GM12878 (cell line): ENCODE results near the gene FLVCR1. TPM values are rescaled to one million over a fixed set of nuclear protein-coding genes. Genes with fewer than 3 reads are reported as not detected.

Source experiments
- ATAC-seq: fragments of 200-7000 bp; cut with Tn5 transposase; 3 replicates; pipeline ENCODE4 v1.9.1; 2020; ENCODE audit warnings: mild to moderate bottlenecking, moderate library complexity
- BruUV-seq: library from RNA; stranded (reverse); fragments of 400-500 nt; replicated peaks from 2 replicates; lab custom pipeline; 2021; lab: Mats Ljungman, UMichigan
- CTCF ChIA-PET: fragments of 300-600 bp; sonication (Branson Sonifier 250); formaldehyde crosslinking; extraction: SDS; loops from one replicate; lab custom pipeline; 2021; ENCODE audit warnings: inconsistent platforms; lab: Yijun Ruan, JAX
- POLR2A ChIA-PET: fragments of 350-600 bp; formaldehyde crosslinking; extraction: SDS; loops from one replicate; lab custom pipeline; 2021; ENCODE audit warnings: inconsistent platforms; lab: Charles Lee
- RAD21 ChIA-PET: fragments of 300-600 bp; sonication (Branson Sonifier 250); formaldehyde crosslinking; loops from one replicate; lab custom pipeline; 2023; ENCODE audit warnings: antibody characterized with exemption; ENCODE audit not compliant: unreplicated experiment; lab: Charles Lee
- SMC1A ChIA-PET: fragments of 300-600 bp; sonication (Branson Sonifier 250); formaldehyde crosslinking; loops from one replicate; lab custom pipeline; 2023; ENCODE audit not compliant: unreplicated experiment, uncharacterized antibody; lab: Charles Lee
- DNase-seq: peaks from one replicate; pipeline ENCODE4 v3.0.0-alpha.2; 2011; ENCODE audit warnings: low read depth, low spot score
- FAIRE-seq: peaks from 3 replicates; lab custom pipeline; 2011; peaks lifted over from hg19 to GRCh38; lab: Jason Lieb, UNC
- H2AFZ ChIP-seq: 2 replicates; pipeline ENCODE4 v1.6.0; 2011; ENCODE audit warnings: low read depth, low read length, control low read depth; ENCODE audit not compliant: control insufficient read depth
- H3K27ac ChIP-seq: 2 replicates; pipeline ENCODE4 v1.5.1; 2011; ENCODE audit warnings: control low read depth; ENCODE audit not compliant: control insufficient read depth, insufficient read depth
- H3K27me3 ChIP-seq, 2 experiments: replicated peaks in 1 of 2; 2 replicates each; pipeline versions ENCODE4 v1.6.0 to v1.6.1; 2011; ENCODE audit warnings: low read length in 1 of 2; ENCODE audit not compliant: control insufficient read depth in 2 of 2, insufficient read depth in 2 of 2
- H3K36me3 ChIP-seq, 2 experiments: 2 replicates each; pipeline ENCODE4 v1.5.1; 2011; ENCODE audit warnings: low read length in 1 of 2; ENCODE audit not compliant: control insufficient read depth in 2 of 2, insufficient read depth in 2 of 2
- H3K4me1 ChIP-seq: 2 replicates; pipeline ENCODE4 v1.6.1; 2011; ENCODE audit warnings: mild to moderate bottlenecking, low read length, moderate library complexity, mixed read lengths; ENCODE audit not compliant: control insufficient read depth, insufficient read depth
- H3K4me2 ChIP-seq: 2 replicates; pipeline ENCODE4 v1.6.0; 2011; ENCODE audit warnings: control low read depth; ENCODE audit not compliant: control insufficient read depth, insufficient read depth
- H3K4me3 ChIP-seq: fragments of 200-600 bp; sonication (generic); 2 replicates; pipeline ENCODE4 v1.5.1; 2016
- H3K79me2 ChIP-seq: 2 replicates; pipeline ENCODE4 v1.6.0; 2011; ENCODE audit warnings: low read length; ENCODE audit not compliant: control insufficient read depth, insufficient read depth
- H3K9ac ChIP-seq: 2 replicates; pipeline ENCODE4 v1.8.0; 2011; ENCODE audit warnings: low read length, control low read depth, mixed read lengths; ENCODE audit not compliant: control insufficient read depth, insufficient read depth
- H3K9me3 ChIP-seq: replicated peaks from 3 replicates; pipeline ENCODE4 v1.5.1; 2011; ENCODE audit warnings: mild to moderate bottlenecking, low read length; ENCODE audit not compliant: control insufficient read depth, insufficient read depth
- H4K20me1 ChIP-seq: 2 replicates; pipeline ENCODE4 v1.6.0; 2011; ENCODE audit not compliant: control insufficient read depth, insufficient read depth
- BACH1 ChIP-seq: fragments of 450-650 bp; IDR thresholded peaks from 2 replicates; pipeline ENCODE4 v1.6.1; 2017; ENCODE audit warnings: mild to moderate bottlenecking, borderline replicate concordance
- BMI1 ChIP-seq: fragments of 450-650 bp; IDR thresholded peaks from 2 replicates; pipeline ENCODE4 v1.6.1; 2016; ENCODE audit warnings: mild to moderate bottlenecking, moderate library complexity, borderline replicate concordance
- CHD4 ChIP-seq: fragments of 200-600 bp; sonication (generic); IDR thresholded peaks from 2 replicates; pipeline ENCODE4 v1.6.1; 2016; ENCODE audit warnings: mild to moderate bottlenecking
- CREM ChIP-seq: IDR thresholded peaks from 2 replicates; pipeline ENCODE4 v1.6.1; 2014; ENCODE audit warnings: antibody characterized with exemption, low read depth
- EP300 ChIP-seq, 2 experiments: fragments of 150-350 bp in 1 of 2; IDR thresholded peaks; 2 replicates each; pipeline ENCODE4 v1.6.1; 2011 to 2012; ENCODE audit warnings: low read depth in 2 of 2, low read length in 2 of 2, borderline replicate concordance in 1 of 2, improper control_type of control experiment in 1 of 2, inconsistent platforms in 1 of 2; ENCODE audit not compliant: control insufficient read depth in 1 of 2
- IKZF1 ChIP-seq: fragments of 450-650 bp; conservative IDR thresholded peaks from 2 replicates; pipeline ENCODE4 v1.6.1; 2017; ENCODE audit warnings: antibody characterized with exemption, mild to moderate bottlenecking
- MEF2A ChIP-seq: IDR thresholded peaks from 2 replicates; pipeline ENCODE4 v1.6.1; 2011; ENCODE audit warnings: low read depth, mild to moderate bottlenecking, low read length, moderate library complexity; ENCODE audit not compliant: insufficient read depth
- MEF2B ChIP-seq: fragments of 450-650 bp; IDR thresholded peaks from 2 replicates; pipeline ENCODE4 v1.6.1; 2018; ENCODE audit warnings: mild to moderate bottlenecking, moderate library complexity; ENCODE audit not compliant: partially characterized antibody, poor library complexity, severe bottlenecking
- NBN ChIP-seq: fragments of 450-650 bp; IDR thresholded peaks from 2 replicates; pipeline ENCODE4 v1.6.1; 2016
- TCF7 ChIP-seq: IDR thresholded peaks from 2 replicates; pipeline ENCODE4 v1.6.1; 2014; ENCODE audit warnings: antibody characterized with exemption, borderline replicate concordance
- WGBS: methylation state at CpG from one replicate; pipeline ENCODE4 v1.1.6; 2016; ENCODE audit warnings: low lambda C conversion rate; ENCODE audit not compliant: insufficient replicate concordance, insufficient coverage; ENCODE audit errors: missing lambda C conversion rate; 5-methylcytosine and 5-hydroxymethylcytosine counted together
- in situ Hi-C: fragments of 300-500 bp; cut with MboI; formaldehyde crosslinking; loops from 9 replicates; pipeline ENCODE4 v1.14.3; 2018; ENCODE audit warnings: mixed read lengths
- intact Hi-C: fragments of 100-400 bp; cut with micrococcal nuclease; formaldehyde crosslinking; loops from one replicate; pipeline ENCODE4 v1.14.2; 2022; ENCODE audit not compliant: unreplicated experiment
- polyA plus RNA-seq, 11 experiments: library from polyadenylated mRNA; depleted of rRNA in 4 of 11; unstranded in 6 of 11; stranded (reverse) in 5 of 11; fragments of >200 nt; fragmentation: Nextera tagmentation in 4 of 11; fragmentation: Illumina TruSeq in 1 of 11; extraction: Ambion mirVana in 4 of 11; extraction: Trizol in 1 of 11; gene quantifications; 1 replicate in 1 of 11; 2 replicates in 10 of 11; pipeline versions ENCODE4 v1.2.1 to v1.2.3, GENCODE V29; 2011 to 2016; ENCODE audit warnings: inconsistent platforms in 2 of 11, missing spikeins in 2 of 11, low read depth in 1 of 11
- total RNA-seq, 4 experiments: library from RNA; depleted of rRNA in 3 of 4; stranded (reverse); fragments of >200 nt in 3 of 4; fragmentation: Illumina TruSeq in 1 of 4; extraction: Trizol in 1 of 4; gene quantifications; 2 replicates each; pipeline versions ENCODE4 v1.2.1 to v1.2.3, GENCODE V29; 2013 to 2021

Gene FLVCR1
- total and polyA plus RNA-seq, 10 of the 15 experiments (the other 5 are each of a cell fraction or from before 2014, with no cell fraction given): 7.1 to 25.2 (median 17.6) TPM

GRCh38 chr1:212822956-212823355, 35.1 kb upstream of the FLVCR1 start:
- H3K4me3 ChIP-seq: no peak overlapping the region
- no peak overlapping the region for H3K4me2 ChIP-seq
- RAD21 ChIA-PET: interaction anchor here (0.6 kb wide), 2 partner anchors 79 to 162 kb away, joined by 3 read pairs; no protein-coding TSS in a partner anchor
- H3K9ac ChIP-seq: no peak overlapping the region
- in situ Hi-C loops (no loop called here), intact Hi-C loops (no loop called here)
- ATAC-seq: no peak
- peaks cover 18% of the 10 kb centered on the region for H3K9me3 ChIP-seq
- CTCF ChIA-PET: no interaction called here
- SMC1A ChIA-PET: no interaction called here
- BruUV-seq: no TSS peak
- WGBS: 89% methylated on average over 3 of the region's 3 CpGs
- POLR2A ChIA-PET: interaction anchor here (1.4 kb wide), 1 partner anchor 11 kb away, joined by 5 read pairs; no protein-coding TSS in a partner anchor
- H3K4me1 ChIP-seq: peaks cover 16% of the 10 kb centered on the region
- no peaks in the 10 kb centered on the region for H3K79me2 ChIP-seq
- no peaks in the 10 kb centered on the region for H3K36me3 ChIP-seq
- FAIRE-seq: no peak
- no peaks in the 10 kb centered on the region for H3K27me3 ChIP-seq
- no peaks in the 10 kb centered on the region for H4K20me1 ChIP-seq
- TF ChIP-seq MEF2A: no peak
- TF ChIP-seq CHD4: no peak
- TF ChIP-seq MEF2B: no peak
- no peak for TF ChIP-seq EP300 (IDR thresholded peaks at IDR 0.05; ENCODE audit: borderline replicate concordance in 1 of 2, control insufficient read depth in 1 of 2, low read depth in 2 of 2, low read length in 2 of 2)
- TF ChIP-seq IKZF1: no peak
- no peak for TF ChIP-seq CREM
- no peak for TF ChIP-seq NBN
- no peak for TF ChIP-seq BMI1
- TF ChIP-seq BACH1: no peak
- TF ChIP-seq TCF7: no peak
- H2AFZ ChIP-seq: no peak overlapping the region
- no peak for DNase-seq
- no peak overlapping the region for H3K27ac ChIP-seq
